ENCODE measurements around the gene SLC39A8. TPM values are rescaled to one million over a fixed set of nuclear protein-coding genes. Genes with fewer than 3 reads are reported as not detected.

Gene SLC39A8
- total RNA-seq, 1 donor from 2014 or later: 17.1 TPM

- Histone ChIP-seq H3K9me3 (no peaks in the 10 kb centered on the region), H3K27ac (no peak overlapping the region), H3K36me3 (no peaks in the 10 kb centered on the region), H3K27me3 (no peaks in the 10 kb centered on the region), H3K4me1 (no peaks in the 10 kb centered on the region), H3K4me3 (no peak overlapping the region)
- no peak for TF ChIP-seq CTCF (IDR thresholded peaks at IDR 0.05)
- intact Hi-C loops (cut with DNase I): no loop called here
- no peak for DNase-seq (ENCODE audit: low spot score in 2 of 2)
Observed at GRCh38 chr4:102324730-102325129, 20.6 kb downstream of the SLC39A8 start.

GRCh38 chr4:102322736-102323135, 22.5 kb downstream of the SLC39A8 start:
- DNase-seq (ENCODE audit: low spot score in 2 of 2): no peak
- Histone ChIP-seq H3K4me1 (no peaks in the 10 kb centered on the region), H3K4me3 (no peak overlapping the region), H3K27me3 (no peaks in the 10 kb centered on the region), H3K27ac (no peak overlapping the region), H3K36me3 (no peaks in the 10 kb centered on the region), H3K9me3 (no peaks in the 10 kb centered on the region)
- TF ChIP-seq CTCF (IDR thresholded peaks at IDR 0.05): no peak
- intact Hi-C loops (cut with DNase I): no loop called here

GRCh38 chr4:102321260-102321995, 23.9 kb downstream of the SLC39A8 start:
- no peak for TF ChIP-seq CTCF (IDR thresholded peaks at IDR 0.05)
- intact Hi-C loops (cut with DNase I): no loop called here
- Histone ChIP-seq H3K4me1 (no peaks in the 10 kb centered on the region), H3K9me3 (no peaks in the 10 kb centered on the region), H3K4me3 (no peak overlapping the region), H3K27ac (no peak overlapping the region), H3K36me3 (no peaks in the 10 kb centered on the region), H3K27me3 (no peaks in the 10 kb centered on the region)
- DNase-seq (ENCODE audit: low spot score in 2 of 2): no peak

GRCh38 chr4:102319594-102319993, 25.7 kb downstream of the SLC39A8 start:
- Histone ChIP-seq H3K27ac (no peak overlapping the region), H3K27me3 (no peaks in the 10 kb centered on the region)
- no peak for TF ChIP-seq CTCF (IDR thresholded peaks at IDR 0.05)

GRCh38 chr4:102318526-102318925, 26.8 kb downstream of the SLC39A8 start:
- Histone ChIP-seq H3K9me3 (no peaks in the 10 kb centered on the region), H3K36me3 (no peaks in the 10 kb centered on the region), H3K27me3 (no peaks in the 10 kb centered on the region), H3K27ac (no peak overlapping the region), H3K4me3 (no peak overlapping the region), H3K4me1 (no peaks in the 10 kb centered on the region)
- no peak for DNase-seq (ENCODE audit: low spot score in 2 of 2)
- no peak for TF ChIP-seq CTCF (IDR thresholded peaks at IDR 0.05)
- intact Hi-C loops (cut with DNase I): no loop called here

More at GRCh38 chr4:102319594-102319993, 25.7 kb downstream of the SLC39A8 start:
- no peaks in the 10 kb centered on the region for H3K9me3 ChIP-seq
- intact Hi-C loops (cut with DNase I): no loop called here
- no peak for DNase-seq (ENCODE audit: low spot score in 2 of 2)
- H3K4me1 ChIP-seq: no peaks in the 10 kb centered on the region
- no peaks in the 10 kb centered on the region for H3K36me3 ChIP-seq
- no peak overlapping the region for H3K4me3 ChIP-seq
